K562 (cell line): ENCODE results near the gene DCUN1D3. TPM values are rescaled to one million over a fixed set of nuclear protein-coding genes. Genes with fewer than 3 reads are reported as not detected.

Experiments
- BCOR ChIP-seq: fragments of 450-650 bp; IDR thresholded peaks from 2 replicates; pipeline ENCODE4 v1.6.1; 2016
- NFRKB ChIP-seq: fragments of 450-650 bp; IDR thresholded peaks from 2 replicates; pipeline ENCODE4 v1.6.1; 2016; ENCODE audit warnings: low read depth
- RUNX1 ChIP-seq: sonication (generic); IDR thresholded peaks from 2 replicates; pipeline ENCODE4 v1.6.1; 2016; ENCODE audit warnings: antibody characterized with exemption, low read depth
- SMARCC2 ChIP-seq: fragments of 450-650 bp; IDR thresholded peaks from 2 replicates; pipeline ENCODE4 v1.6.1; 2017; ENCODE audit warnings: antibody characterized with exemption, moderate library complexity, mild to moderate bottlenecking, low read depth
- TAF7 ChIP-seq: fragments of 450-650 bp; IDR thresholded peaks from 2 replicates; pipeline ENCODE4 v1.6.1; 2016; ENCODE audit warnings: missing genetic modification characterization, missing compliant biosample characterization
- ZNF174 ChIP-seq: fragments of 250-450 bp; sonication (Bioruptor Pico); IDR thresholded peaks from 2 replicates; pipeline ENCODE4 v1.4.0; 2020; ENCODE audit warnings: mild to moderate bottlenecking
- ZNF512 ChIP-seq: IDR thresholded peaks from 2 replicates; pipeline ENCODE4 v1.6.1; 2016; ENCODE audit warnings: missing genetic modification characterization, missing compliant biosample characterization
- ZNF75A ChIP-seq: fragments of 450-650 bp; formaldehyde crosslinking; IDR thresholded peaks from 2 replicates; pipeline ENCODE4 v1.4.0; 2020; ENCODE audit warnings: mild to moderate bottlenecking
- polyA plus RNA-seq, 8 experiments: library from polyadenylated mRNA; depleted of rRNA in 4 of 8; stranded (reverse) in 5 of 8; unstranded in 3 of 8; fragments of >200 nt; fragmentation: Nextera tagmentation in 2 of 8; fragmentation: Illumina TruSeq in 1 of 8; extraction: Ambion mirVana in 2 of 8; extraction: Trizol in 1 of 8; gene quantifications; 2 replicates each; pipeline versions ENCODE4 v1.2.1 to v1.2.3, GENCODE V29; 2011 to 2014; ENCODE audit warnings: inconsistent platforms in 1 of 8, missing spikeins in 1 of 8
- total RNA-seq, 7 experiments: library from RNA; depleted of rRNA in 6 of 7; stranded (reverse); fragments of >200 nt in 6 of 7; fragmentation: Illumina TruSeq in 2 of 7; extraction: Trizol in 2 of 7; gene quantifications; 2 replicates each; pipeline versions ENCODE4 v1.2.1 to v1.2.3, GENCODE V29; 2011 to 2021; ENCODE audit warnings: low replicate concordance in 1 of 7
- TF ChIP-seq, protein P1 (sequence below): sonication (generic); formaldehyde crosslinking; IDR thresholded peaks from 2 replicates; pipeline ENCODE4 v1.8.0; 2023; ENCODE audit warnings: missing genetic modification reagents, mild to moderate bottlenecking, borderline replicate concordance
- TF ChIP-seq, protein P2 (sequence below): fragments of 250-450 bp; sonication (Bioruptor Pico); IDR thresholded peaks from 2 replicates; pipeline ENCODE4 v1.8.0; 2022; ENCODE audit warnings: moderate library complexity, mild to moderate bottlenecking, inconsistent platforms
- TF ChIP-seq, protein P3 (sequence below): sonication (generic); formaldehyde crosslinking; IDR thresholded peaks from 2 replicates; pipeline ENCODE4 v1.8.0; 2023; ENCODE audit warnings: mild to moderate bottlenecking, missing genetic modification reagents
- TF ChIP-seq, protein P4 (sequence below): fragments of 450-650 bp; IDR thresholded peaks from 2 replicates; pipeline ENCODE4 v1.7.0; 2016; ENCODE audit warnings: borderline replicate concordance

DCUN1D3 gene
- total and polyA plus RNA-seq, 9 of the 15 experiments (the other 6 are each of a cell fraction or from before 2014, with no cell fraction given) = 1.0 to 4.7 (median 2.2) TPM

- TF ChIP-seq, protein P1, sequence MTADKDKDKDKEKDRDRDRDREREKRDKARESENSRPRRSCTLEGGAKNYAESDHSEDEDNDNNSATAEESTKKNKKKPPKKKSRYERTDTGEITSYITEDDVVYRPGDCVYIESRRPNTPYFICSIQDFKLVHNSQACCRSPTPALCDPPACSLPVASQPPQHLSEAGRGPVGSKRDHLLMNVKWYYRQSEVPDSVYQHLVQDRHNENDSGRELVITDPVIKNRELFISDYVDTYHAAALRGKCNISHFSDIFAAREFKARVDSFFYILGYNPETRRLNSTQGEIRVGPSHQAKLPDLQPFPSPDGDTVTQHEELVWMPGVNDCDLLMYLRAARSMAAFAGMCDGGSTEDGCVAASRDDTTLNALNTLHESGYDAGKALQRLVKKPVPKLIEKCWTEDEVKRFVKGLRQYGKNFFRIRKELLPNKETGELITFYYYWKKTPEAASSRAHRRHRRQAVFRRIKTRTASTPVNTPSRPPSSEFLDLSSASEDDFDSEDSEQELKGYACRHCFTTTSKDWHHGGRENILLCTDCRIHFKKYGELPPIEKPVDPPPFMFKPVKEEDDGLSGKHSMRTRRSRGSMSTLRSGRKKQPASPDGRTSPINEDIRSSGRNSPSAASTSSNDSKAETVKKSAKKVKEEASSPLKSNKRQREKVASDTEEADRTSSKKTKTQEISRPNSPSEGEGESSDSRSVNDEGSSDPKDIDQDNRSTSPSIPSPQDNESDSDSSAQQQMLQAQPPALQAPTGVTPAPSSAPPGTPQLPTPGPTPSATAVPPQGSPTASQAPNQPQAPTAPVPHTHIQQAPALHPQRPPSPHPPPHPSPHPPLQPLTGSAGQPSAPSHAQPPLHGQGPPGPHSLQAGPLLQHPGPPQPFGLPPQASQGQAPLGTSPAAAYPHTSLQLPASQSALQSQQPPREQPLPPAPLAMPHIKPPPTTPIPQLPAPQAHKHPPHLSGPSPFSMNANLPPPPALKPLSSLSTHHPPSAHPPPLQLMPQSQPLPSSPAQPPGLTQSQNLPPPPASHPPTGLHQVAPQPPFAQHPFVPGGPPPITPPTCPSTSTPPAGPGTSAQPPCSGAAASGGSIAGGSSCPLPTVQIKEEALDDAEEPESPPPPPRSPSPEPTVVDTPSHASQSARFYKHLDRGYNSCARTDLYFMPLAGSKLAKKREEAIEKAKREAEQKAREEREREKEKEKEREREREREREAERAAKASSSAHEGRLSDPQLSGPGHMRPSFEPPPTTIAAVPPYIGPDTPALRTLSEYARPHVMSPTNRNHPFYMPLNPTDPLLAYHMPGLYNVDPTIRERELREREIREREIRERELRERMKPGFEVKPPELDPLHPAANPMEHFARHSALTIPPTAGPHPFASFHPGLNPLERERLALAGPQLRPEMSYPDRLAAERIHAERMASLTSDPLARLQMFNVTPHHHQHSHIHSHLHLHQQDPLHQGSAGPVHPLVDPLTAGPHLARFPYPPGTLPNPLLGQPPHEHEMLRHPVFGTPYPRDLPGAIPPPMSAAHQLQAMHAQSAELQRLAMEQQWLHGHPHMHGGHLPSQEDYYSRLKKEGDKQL (CRISPR knock-in tag) = no peak
- TF ChIP-seq, protein P2, sequence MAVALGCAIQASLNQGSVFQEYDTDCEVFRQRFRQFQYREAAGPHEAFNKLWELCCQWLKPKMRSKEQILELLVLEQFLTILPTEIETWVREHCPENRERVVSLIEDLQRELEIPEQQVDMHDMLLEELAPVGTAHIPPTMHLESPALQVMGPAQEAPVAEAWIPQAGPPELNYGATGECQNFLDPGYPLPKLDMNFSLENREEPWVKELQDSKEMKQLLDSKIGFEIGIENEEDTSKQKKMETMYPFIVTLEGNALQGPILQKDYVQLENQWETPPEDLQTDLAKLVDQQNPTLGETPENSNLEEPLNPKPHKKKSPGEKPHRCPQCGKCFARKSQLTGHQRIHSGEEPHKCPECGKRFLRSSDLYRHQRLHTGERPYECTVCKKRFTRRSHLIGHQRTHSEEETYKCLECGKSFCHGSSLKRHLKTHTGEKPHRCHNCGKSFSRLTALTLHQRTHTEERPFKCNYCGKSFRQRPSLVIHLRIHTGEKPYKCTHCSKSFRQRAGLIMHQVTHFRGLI (CRISPR knock-in tag) = no peak
- TF ChIP-seq NFRKB (peak; percentile 90), BCOR (peak; percentile 50; the same call in 1 of the 2 replicates), SMARCC2 (peak; percentile 34; the same call in 1 of the 2 replicates), ZNF512 (tag) (no peak), ZNF75A (CRISPR knock-in tag) (no peak), TAF7 (tag) (peak; percentile 84), ZNF174 (CRISPR knock-in tag) (no peak), RUNX1 (no peak)
- TF ChIP-seq, protein P3, sequence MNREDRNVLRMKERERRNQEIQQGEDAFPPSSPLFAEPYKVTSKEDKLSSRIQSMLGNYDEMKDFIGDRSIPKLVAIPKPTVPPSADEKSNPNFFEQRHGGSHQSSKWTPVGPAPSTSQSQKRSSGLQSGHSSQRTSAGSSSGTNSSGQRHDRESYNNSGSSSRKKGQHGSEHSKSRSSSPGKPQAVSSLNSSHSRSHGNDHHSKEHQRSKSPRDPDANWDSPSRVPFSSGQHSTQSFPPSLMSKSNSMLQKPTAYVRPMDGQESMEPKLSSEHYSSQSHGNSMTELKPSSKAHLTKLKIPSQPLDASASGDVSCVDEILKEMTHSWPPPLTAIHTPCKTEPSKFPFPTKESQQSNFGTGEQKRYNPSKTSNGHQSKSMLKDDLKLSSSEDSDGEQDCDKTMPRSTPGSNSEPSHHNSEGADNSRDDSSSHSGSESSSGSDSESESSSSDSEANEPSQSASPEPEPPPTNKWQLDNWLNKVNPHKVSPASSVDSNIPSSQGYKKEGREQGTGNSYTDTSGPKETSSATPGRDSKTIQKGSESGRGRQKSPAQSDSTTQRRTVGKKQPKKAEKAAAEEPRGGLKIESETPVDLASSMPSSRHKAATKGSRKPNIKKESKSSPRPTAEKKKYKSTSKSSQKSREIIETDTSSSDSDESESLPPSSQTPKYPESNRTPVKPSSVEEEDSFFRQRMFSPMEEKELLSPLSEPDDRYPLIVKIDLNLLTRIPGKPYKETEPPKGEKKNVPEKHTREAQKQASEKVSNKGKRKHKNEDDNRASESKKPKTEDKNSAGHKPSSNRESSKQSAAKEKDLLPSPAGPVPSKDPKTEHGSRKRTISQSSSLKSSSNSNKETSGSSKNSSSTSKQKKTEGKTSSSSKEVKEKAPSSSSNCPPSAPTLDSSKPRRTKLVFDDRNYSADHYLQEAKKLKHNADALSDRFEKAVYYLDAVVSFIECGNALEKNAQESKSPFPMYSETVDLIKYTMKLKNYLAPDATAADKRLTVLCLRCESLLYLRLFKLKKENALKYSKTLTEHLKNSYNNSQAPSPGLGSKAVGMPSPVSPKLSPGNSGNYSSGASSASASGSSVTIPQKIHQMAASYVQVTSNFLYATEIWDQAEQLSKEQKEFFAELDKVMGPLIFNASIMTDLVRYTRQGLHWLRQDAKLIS (CRISPR knock-in tag) = peak; percentile 74
- TF ChIP-seq, protein P4, sequence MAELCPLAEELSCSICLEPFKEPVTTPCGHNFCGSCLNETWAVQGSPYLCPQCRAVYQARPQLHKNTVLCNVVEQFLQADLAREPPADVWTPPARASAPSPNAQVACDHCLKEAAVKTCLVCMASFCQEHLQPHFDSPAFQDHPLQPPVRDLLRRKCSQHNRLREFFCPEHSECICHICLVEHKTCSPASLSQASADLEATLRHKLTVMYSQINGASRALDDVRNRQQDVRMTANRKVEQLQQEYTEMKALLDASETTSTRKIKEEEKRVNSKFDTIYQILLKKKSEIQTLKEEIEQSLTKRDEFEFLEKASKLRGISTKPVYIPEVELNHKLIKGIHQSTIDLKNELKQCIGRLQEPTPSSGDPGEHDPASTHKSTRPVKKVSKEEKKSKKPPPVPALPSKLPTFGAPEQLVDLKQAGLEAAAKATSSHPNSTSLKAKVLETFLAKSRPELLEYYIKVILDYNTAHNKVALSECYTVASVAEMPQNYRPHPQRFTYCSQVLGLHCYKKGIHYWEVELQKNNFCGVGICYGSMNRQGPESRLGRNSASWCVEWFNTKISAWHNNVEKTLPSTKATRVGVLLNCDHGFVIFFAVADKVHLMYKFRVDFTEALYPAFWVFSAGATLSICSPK = no peak
Measured at GRCh38 chr16:20806168-20807050, 93.7 kb downstream of the DCUN1D3 start, which contains the start of the genes ERI2 and REXO5 (continued).
